HCT116 (cell line): ENCODE results near the gene ITPR1. TPM values are rescaled to one million over a fixed set of nuclear protein-coding genes. Genes with fewer than 3 reads are reported as not detected.

Experiments used
- ATAC-seq: fragments of 200-7000 bp; cut with Tn5 transposase; 2 replicates; pipeline ENCODE4 v1.9.1; 2020; ENCODE audit warnings: mild to moderate bottlenecking, moderate library complexity
- BruUV-seq: library from RNA; stranded (reverse); fragments of 400-500 nt; replicated peaks from 2 replicates; lab custom pipeline; 2021; lab: Mats Ljungman, UMichigan
- CTCF ChIA-PET: fragments of 300-600 bp; sonication (Branson Sonifier 250); formaldehyde crosslinking; loops from one replicate; lab custom pipeline; 2021; ENCODE audit warnings: antibody characterized with exemption; lab: Charles Lee
- POLR2A ChIA-PET: fragments of 300-600, 350-600 bp; sonication (Branson Sonifier 250); formaldehyde crosslinking; loops from one replicate; lab custom pipeline; 2021; ENCODE audit warnings: antibody characterized with exemption; lab: Charles Lee
- RAD21 ChIA-PET, 2 experiments: fragments of 300-600 bp; sonication (Branson Sonifier 250); formaldehyde crosslinking; loops; one replicate each; lab custom pipeline; 2023; ENCODE audit warnings: low total read pairs in 2 of 2; ENCODE audit not compliant: uncharacterized antibody in 2 of 2, unreplicated experiment in 2 of 2, low non-redundant PET in 1 of 2; lab: Charles Lee
- DNase-seq: peaks from one replicate; pipeline ENCODE4 v3.0.0-alpha.2; 2010; ENCODE audit warnings: low read depth, low spot score
- H2AFZ ChIP-seq: fragments of 200-600 bp; shearing (Covaris generic), sonication (generic); 2 replicates; pipeline ENCODE4 v1.6.1; 2017; ENCODE audit warnings: low read depth, mixed run types, mixed read lengths, antibody characterized with exemption, low read length; ENCODE audit not compliant: poor library complexity, severe bottlenecking
- H3K27ac ChIP-seq: 2 replicates; pipeline ENCODE4 v1.5.1; 2012; ENCODE audit warnings: low read depth, low read length
- H3K27me3 ChIP-seq: fragments of 200-600 bp; sonication (generic); 2 replicates; pipeline ENCODE4 v1.6.1; 2016; ENCODE audit warnings: mixed run types, low read length, mixed read lengths; ENCODE audit not compliant: insufficient read depth
- H3K36me3 ChIP-seq, 2 experiments: fragments of 200-500 bp in 1 of 2; fragments of 200-600 bp in 1 of 2; sonication (Bioruptor generic) in 1 of 2; sonication (generic) in 1 of 2; 2 replicates each; pipeline versions ENCODE4 v1.5.1 to v1.6.1; 2014 to 2016; ENCODE audit warnings: low read length in 2 of 2, inconsistent platforms in 1 of 2, mixed read lengths in 1 of 2, mixed run types in 1 of 2; ENCODE audit not compliant: insufficient read depth in 2 of 2, control insufficient read depth in 1 of 2
- H3K4me1 ChIP-seq, 2 experiments: fragments of 200-600 bp in 1 of 2; sonication (generic) in 1 of 2; 2 replicates each; pipeline versions ENCODE4 v1.5.1 to v1.6.1; 2012 to 2017; ENCODE audit warnings: low read length in 2 of 2, inconsistent platforms in 1 of 2, mild to moderate bottlenecking in 1 of 2, mixed read lengths in 1 of 2, mixed run types in 1 of 2, moderate library complexity in 1 of 2; ENCODE audit not compliant: insufficient read depth in 2 of 2, control insufficient read depth in 1 of 2
- H3K4me2 ChIP-seq: fragments of 200-600 bp; sonication (generic); 2 replicates; pipeline ENCODE4 v1.6.1; 2017; ENCODE audit warnings: mixed run types, low read length, mixed read lengths
- H3K4me3 ChIP-seq, 2 experiments: fragments of 200-600 bp in 1 of 2; sonication (generic) in 1 of 2; replicated peaks in 1 of 2; 2 replicates each; pipeline ENCODE4 v1.5.1; 2011 to 2016; ENCODE audit warnings: low read length in 2 of 2, control low read depth in 1 of 2, low read depth in 1 of 2, mild to moderate bottlenecking in 1 of 2, mixed read lengths in 1 of 2, mixed run types in 1 of 2
- H3K79me2 ChIP-seq: fragments of 200-600 bp; sonication (generic); 2 replicates; pipeline ENCODE4 v1.6.1; 2017; ENCODE audit warnings: mild to moderate bottlenecking, mixed run types, low read length, moderate library complexity, mixed read lengths; ENCODE audit not compliant: insufficient read depth
- H3K9ac ChIP-seq: fragments of 200-600 bp; sonication (generic); 2 replicates; pipeline ENCODE4 v1.6.1; 2016; ENCODE audit warnings: low read length, mixed read lengths
- H3K9me2 ChIP-seq: fragments of 200-600 bp; sonication (generic), shearing (Covaris generic); 2 replicates; pipeline ENCODE4 v1.6.1; 2017; ENCODE audit warnings: mixed run types, mild to moderate bottlenecking, moderate library complexity; ENCODE audit not compliant: insufficient read depth
- H3K9me3 ChIP-seq, 2 experiments: fragments of 200-500 bp in 1 of 2; fragments of 200-600 bp in 1 of 2; sonication (Bioruptor generic) in 1 of 2; sonication (generic) in 1 of 2; 2 replicates each; pipeline ENCODE4 v1.6.1; 2014 to 2017; ENCODE audit warnings: low read length in 2 of 2, mixed read lengths in 2 of 2, inconsistent platforms in 1 of 2, low read depth in 1 of 2, mild to moderate bottlenecking in 1 of 2, mixed run types in 1 of 2, moderate library complexity in 1 of 2; ENCODE audit not compliant: control insufficient read depth in 1 of 2, insufficient read depth in 1 of 2
- H4K20me1 ChIP-seq: fragments of 200-600 bp; sonication (generic), shearing (Covaris generic); 2 replicates; pipeline ENCODE4 v1.6.1; 2017; ENCODE audit warnings: mixed run types, mild to moderate bottlenecking, moderate library complexity; ENCODE audit not compliant: insufficient read depth
- CBX3 ChIP-seq: IDR thresholded peaks from 2 replicates; pipeline ENCODE4 v1.6.1; 2012; ENCODE audit warnings: low read depth
- CEBPB ChIP-seq: IDR thresholded peaks from 2 replicates; pipeline ENCODE4 v1.6.1; 2012; ENCODE audit warnings: low read depth
- EGR1 ChIP-seq: IDR thresholded peaks from 2 replicates; pipeline ENCODE4 v1.6.1; 2012; ENCODE audit warnings: low read depth
- ELF1 ChIP-seq: IDR thresholded peaks from 2 replicates; pipeline ENCODE4 v1.6.1; 2012; ENCODE audit warnings: low read depth, borderline replicate concordance
- EZH2 ChIP-seq: fragments of 200-600 bp; sonication (generic); IDR thresholded peaks from 2 replicates; pipeline ENCODE4 v1.6.1; 2017; ENCODE audit warnings: antibody characterized with exemption, mixed run types
- FOSL1 ChIP-seq: IDR thresholded peaks from 2 replicates; pipeline ENCODE4 v1.6.1; 2012; ENCODE audit warnings: low read depth
- JUND ChIP-seq: IDR thresholded peaks from 2 replicates; pipeline ENCODE4 v1.6.1; 2012
- MAX ChIP-seq: IDR thresholded peaks from 2 replicates; pipeline ENCODE4 v1.6.1; 2012
- POLR2A ChIP-seq: IDR thresholded peaks from 2 replicates; pipeline ENCODE4 v1.7.0; 2011; ENCODE audit warnings: borderline replicate concordance; ENCODE audit not compliant: insufficient read depth, insufficient read length; ENCODE audit errors: extremely low read depth
- POLR2AphosphoS5 ChIP-seq: IDR thresholded peaks from 2 replicates; pipeline ENCODE4 v1.6.1; 2011; ENCODE audit warnings: mild to moderate bottlenecking, low read depth, low read length, moderate library complexity
- REST ChIP-seq: IDR thresholded peaks from 2 replicates; pipeline ENCODE4 v1.6.1; 2012; ENCODE audit warnings: low read depth
- SIN3A ChIP-seq: IDR thresholded peaks from 2 replicates; pipeline ENCODE4 v1.6.1; 2012; ENCODE audit warnings: low read depth
- SP1 ChIP-seq: IDR thresholded peaks from 2 replicates; pipeline ENCODE4 v1.6.1; 2012; ENCODE audit warnings: low read depth
- SRF ChIP-seq: IDR thresholded peaks from 2 replicates; pipeline ENCODE4 v1.6.1; 2012; ENCODE audit warnings: low read depth
- YY1 ChIP-seq: IDR thresholded peaks from 2 replicates; pipeline ENCODE4 v1.6.1; 2011; ENCODE audit warnings: low read length, low read depth, moderate library complexity, mild to moderate bottlenecking; ENCODE audit not compliant: insufficient replicate concordance; ENCODE audit errors: extremely low read depth
- ZBTB33 ChIP-seq: IDR thresholded peaks from 2 replicates; pipeline ENCODE4 v1.6.1; 2011; ENCODE audit warnings: mild to moderate bottlenecking, low read length, moderate library complexity; ENCODE audit not compliant: insufficient replicate concordance; ENCODE audit errors: extremely low read depth
- ZFX ChIP-seq: fragments of 450-650 bp; IDR thresholded peaks from 2 replicates; pipeline ENCODE4 v1.6.1; 2017
- ZNF274 ChIP-seq: fragments of 200-500 bp; sonication (Bioruptor generic); IDR thresholded peaks from 2 replicates; pipeline ENCODE4 v1.6.1; 2014; ENCODE audit warnings: mild to moderate bottlenecking, low read depth, low read length, inconsistent platforms
- intact Hi-C: fragments of 100-400 bp; cut with micrococcal nuclease; formaldehyde crosslinking; loops from 2 replicates; pipeline ENCODE4 v1.10.0; 2022
- total RNA-seq: library from RNA; stranded (reverse); gene quantifications from one replicate; pipeline ENCODE4 v1.2.1, GENCODE V29; 2021; ENCODE audit not compliant: unreplicated experiment

The ITPR1 gene
- total RNA-seq, 1 experiment from 2014 or later = 9.2 TPM

- ChIA-PET CTCF (no interaction called here), POLR2A (no interaction called here), RAD21 (no interaction called here)
- Histone ChIP-seq H3K79me2 (no peaks in the 10 kb centered on the region), H3K27me3 (no peaks in the 10 kb centered on the region), H3K4me2 (no peak overlapping the region), H2AFZ (no peak overlapping the region), H3K4me1 (no peaks in the 10 kb centered on the region), H3K9me3 (no peaks in the 10 kb centered on the region), H3K9me2 (no peaks in the 10 kb centered on the region), H3K36me3 (no peaks in the 10 kb centered on the region), H4K20me1 (no peaks in the 10 kb centered on the region), H3K27ac (no peak overlapping the region), H3K4me3 (no peak overlapping the region), H3K9ac (no peak overlapping the region)
- no TSS peak for BruUV-seq
- ATAC-seq (no peak), DNase-seq (no peak)
- intact Hi-C loops = no loop called here
- no peak for TF ChIP-seq POLR2A
- TF ChIP-seq YY1 = no peak
- no peak for TF ChIP-seq ZNF274
- TF ChIP-seq CEBPB = no peak
- TF ChIP-seq POLR2AphosphoS5 = no peak
- no peak for TF ChIP-seq CBX3
- no peak for TF ChIP-seq EZH2
- TF ChIP-seq REST = no peak
- TF ChIP-seq EGR1 = no peak
- no peak for TF ChIP-seq MAX
- no peak for TF ChIP-seq SIN3A
- no peak for TF ChIP-seq ZBTB33
- TF ChIP-seq FOSL1 = no peak
- TF ChIP-seq SP1 = no peak
- TF ChIP-seq ZFX = no peak
- no peak for TF ChIP-seq SRF
- no peak for TF ChIP-seq ELF1
- no peak for TF ChIP-seq JUND
Observed at GRCh38 chr3:4695846-4696245, 202.7 kb downstream of the ITPR1 start.
